Testis (tissue), 2 donors: ENCODE measurements around the gene HAUS2.
"Not testable (repeated sequence)": the region's sequence is repeated elsewhere in the genome, so short reads cannot be mapped to it uniquely, and the experiment has no call there.

Experiments
- POLR2A ChIP-seq: fragments of 450-650 bp; IDR thresholded peaks from one replicate; pipeline ENCODE4 v1.6.1; 2017; ENCODE audit warnings: antibody characterized with exemption, mild to moderate bottlenecking, moderate library complexity
- TF ChIP-seq, protein P1 (sequence below), 3 experiments: fragments of 450-650 bp in 2 of 3; fragments of 200-600 bp in 1 of 3; sonication (generic) in 1 of 3; IDR thresholded peaks; one replicate each; pipeline ENCODE4 v1.5.1; 2016 to 2019; ENCODE audit warnings: antibody characterized with exemption in 3 of 3, mild to moderate bottlenecking in 2 of 3, moderate library complexity in 1 of 3

GRCh38 chr15:42556550-42557207 is 8.0 kb downstream of the HAUS2 start:
- TF ChIP-seq, protein P1, sequence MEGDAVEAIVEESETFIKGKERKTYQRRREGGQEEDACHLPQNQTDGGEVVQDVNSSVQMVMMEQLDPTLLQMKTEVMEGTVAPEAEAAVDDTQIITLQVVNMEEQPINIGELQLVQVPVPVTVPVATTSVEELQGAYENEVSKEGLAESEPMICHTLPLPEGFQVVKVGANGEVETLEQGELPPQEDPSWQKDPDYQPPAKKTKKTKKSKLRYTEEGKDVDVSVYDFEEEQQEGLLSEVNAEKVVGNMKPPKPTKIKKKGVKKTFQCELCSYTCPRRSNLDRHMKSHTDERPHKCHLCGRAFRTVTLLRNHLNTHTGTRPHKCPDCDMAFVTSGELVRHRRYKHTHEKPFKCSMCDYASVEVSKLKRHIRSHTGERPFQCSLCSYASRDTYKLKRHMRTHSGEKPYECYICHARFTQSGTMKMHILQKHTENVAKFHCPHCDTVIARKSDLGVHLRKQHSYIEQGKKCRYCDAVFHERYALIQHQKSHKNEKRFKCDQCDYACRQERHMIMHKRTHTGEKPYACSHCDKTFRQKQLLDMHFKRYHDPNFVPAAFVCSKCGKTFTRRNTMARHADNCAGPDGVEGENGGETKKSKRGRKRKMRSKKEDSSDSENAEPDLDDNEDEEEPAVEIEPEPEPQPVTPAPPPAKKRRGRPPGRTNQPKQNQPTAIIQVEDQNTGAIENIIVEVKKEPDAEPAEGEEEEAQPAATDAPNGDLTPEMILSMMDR (IDR thresholded peaks at IDR 0.05), result not testable (repeated sequence)
- not testable (repeated sequence) for TF ChIP-seq POLR2A
